Left lung (tissue), 10 donors: ENCODE measurements around the gene VPS13D. TPM values are rescaled to one million over a fixed set of nuclear protein-coding genes. Genes with fewer than 3 reads are reported as not detected.
A peak's percentile ranks its signal among the peaks of the same experiment; 100 is the strongest.

Source experiments
- ATAC-seq: fragments of 200-7000 bp; cut with Tn5 transposase; one replicate; pipeline ENCODE4 v1.9.1; 2020; ENCODE audit warnings: moderate library complexity
- DNase-seq, 4 donors: peaks; one replicate each; pipeline ENCODE4 v3.0.0-alpha.2; 2013 to 2020
- H3K27ac ChIP-seq, 2 donors: fragments of 200-600 bp; sonication (generic) in 1 of 2; one replicate each; pipeline versions ENCODE4 v1.5.0 to v1.8.0; 2020 to 2021
- H3K27me3 ChIP-seq, 2 donors: fragments of 200-600 bp; sonication (generic) in 1 of 2; one replicate each; pipeline versions ENCODE4 v1.5.0 to v1.8.0; 2020 to 2021
- H3K36me3 ChIP-seq, 2 donors: fragments of 200-600 bp; sonication (generic) in 1 of 2; one replicate each; pipeline versions ENCODE4 v1.5.0 to v1.8.0; 2020 to 2021
- H3K4me1 ChIP-seq, 2 donors: fragments of 200-600 bp; one replicate each; pipeline ENCODE4 v1.8.0; 2021
- H3K4me3 ChIP-seq, 2 donors: fragments of 200-600 bp; sonication (generic) in 1 of 2; one replicate each; pipeline versions ENCODE4 v1.5.0 to v1.8.0; 2020 to 2021; ENCODE audit warnings: mild to moderate bottlenecking in 1 of 2
- H3K9me3 ChIP-seq, 2 donors: fragments of 200-600 bp; sonication (generic) in 1 of 2; one replicate each; pipeline versions ENCODE4 v1.5.0 to v1.8.0; 2020 to 2021
- CTCF ChIP-seq, 2 donors: fragments of 200-600 bp; sonication (generic) in 1 of 2; IDR thresholded peaks; one replicate each; pipeline versions ENCODE4 v1.5.0 to v1.8.0; 2021; ENCODE audit warnings: antibody characterized with exemption in 2 of 2
- intact Hi-C, 2 donors: fragments of 100-400 bp; cut with DNase I; formaldehyde crosslinking; loops; one replicate each; pipeline versions ENCODE4 v1.11.2 to v1.14.2; 2022
- polyA plus RNA-seq, 6 donors: library from polyadenylated mRNA; unstranded; fragments of 120-200 nt; gene quantifications; one replicate each; pipeline ENCODE4 v1.2.1, GENCODE V29; 2013; ENCODE audit not compliant: insufficient read length in 6 of 6
- total RNA-seq, 2 donors: library from RNA; stranded (reverse); fragmentation: NEBNext Ultra II Directional; extraction: Animal tissue kit (Norgen Biotek cat#: 25700); gene quantifications; one replicate each; pipeline ENCODE4 v1.2.1, GENCODE V29; 2021
- donor health status: DM: no; HTN: yes; CAD: no.
- donor health status: DM: no; HTN: no; CAD: no.

VPS13D gene
- total and polyA plus RNA-seq, 8 donors: 26.6 to 62.3 (median 30.2) TPM

DNA sequence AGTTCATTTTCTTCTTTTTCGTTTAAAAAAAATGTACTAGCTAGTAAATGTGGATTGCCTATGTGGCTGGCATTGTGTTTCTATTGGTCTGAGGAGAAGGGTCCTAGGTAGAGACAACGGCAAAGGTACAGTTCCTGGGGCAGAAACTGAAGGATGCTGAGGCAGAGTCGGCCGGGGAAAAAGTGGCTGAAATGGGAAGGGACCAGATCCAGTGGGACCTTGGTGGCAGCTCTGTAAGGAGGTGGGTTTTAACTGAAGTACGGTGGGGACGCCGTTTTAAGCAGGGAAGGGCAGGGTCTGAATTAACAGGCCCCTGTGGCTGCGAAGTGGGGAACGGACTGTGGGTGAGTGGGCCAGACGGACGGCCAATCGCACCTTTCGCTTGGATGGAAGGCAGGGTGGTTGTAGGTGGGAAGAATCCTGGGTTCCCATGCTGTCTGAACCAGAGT, 420 bp upstream of the VPS13D start:
- peaks cover 0 to 27% of the 10 kb centered on the region in 2 donors for H3K4me1 ChIP-seq
- H3K9me3 ChIP-seq: no peaks in the 10 kb centered on the region
- no peaks in the 10 kb centered on the region for H3K27me3 ChIP-seq
- peaks cover 0 to 4% of the 10 kb centered on the region in 2 donors for H3K36me3 ChIP-seq
- ATAC-seq: no peak
- DNase-seq: no peak
- intact Hi-C loops: no loop called here
- no peak for TF ChIP-seq CTCF (IDR thresholded peaks at IDR 0.05)
- H3K27ac ChIP-seq: no peak overlapping the region
- H3K4me3 ChIP-seq: peak overlapping the region in 1 of 2 donors; percentile 97

DNA sequence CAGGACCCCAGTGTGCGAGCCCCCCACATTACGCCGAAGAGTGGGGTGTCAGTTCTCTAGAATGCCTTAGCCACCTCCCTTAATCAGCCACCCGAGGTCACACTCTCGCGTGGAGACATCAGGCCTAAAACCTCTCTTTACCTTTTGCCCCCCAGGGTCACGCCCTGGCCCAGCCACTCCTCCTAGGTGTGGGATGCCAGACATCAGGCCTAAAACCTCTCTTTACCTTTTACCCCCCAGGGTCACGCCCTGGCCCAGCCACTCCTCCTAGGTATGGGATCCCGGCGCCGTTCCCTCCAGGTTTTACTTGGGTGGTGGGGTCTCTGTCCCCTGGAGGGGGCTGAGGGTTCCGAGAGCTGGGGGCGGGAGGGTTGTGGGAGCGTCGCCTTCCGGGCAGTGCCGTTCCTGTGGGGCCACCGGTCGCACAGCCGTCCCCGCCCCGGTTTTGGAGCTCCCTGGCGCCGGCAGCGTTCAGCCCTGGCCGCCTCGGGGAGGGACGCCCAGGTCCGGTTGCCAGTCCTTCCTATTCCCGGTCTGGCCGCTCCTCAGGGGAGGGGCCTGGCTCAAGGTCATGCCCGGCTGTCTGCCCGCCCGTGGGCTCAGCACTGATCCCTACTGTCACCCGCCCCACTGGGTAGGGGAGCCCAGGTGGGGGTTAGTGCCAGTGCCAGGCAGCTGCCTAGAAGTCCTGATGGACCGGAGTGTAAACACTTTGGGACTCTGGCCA, 882 bp downstream of the VPS13D start:
- Histone ChIP-seq H3K9me3 (no peaks in the 10 kb centered on the region), H3K36me3 (peaks cover 0 to 17% of the 10 kb centered on the region in 2 donors), H3K27me3 (no peaks in the 10 kb centered on the region), H3K4me3 (peak overlapping the region; percentile 97 to 98), H3K27ac (peak overlapping the region; percentile 84 to 86), H3K4me1 (peaks cover 0 to 27% of the 10 kb centered on the region in 2 donors)
- ATAC-seq: peak; percentile 87
- DNase-seq: peak in 3 of 4 donors; percentile 9 to 90 (median 75)
- TF ChIP-seq CTCF (IDR thresholded peaks at IDR 0.05): no peak
- intact Hi-C loops: no loop called here

- peak overlapping the region; percentile 84 to 86 for H3K27ac ChIP-seq
- H3K4me1 ChIP-seq: peaks cover 0 to 27% of the 10 kb centered on the region in 2 donors
- no peak for TF ChIP-seq CTCF (IDR thresholded peaks at IDR 0.05)
- H3K4me3 ChIP-seq: peak overlapping the region; percentile 97 to 98
- H3K36me3 ChIP-seq: peaks cover 0 to 22% of the 10 kb centered on the region in 2 donors
- intact Hi-C loops: no loop called here
- H3K9me3 ChIP-seq: no peaks in the 10 kb centered on the region
- peak; percentile 68 for ATAC-seq
- no peaks in the 10 kb centered on the region for H3K27me3 ChIP-seq
- no peak for DNase-seq
Observed at GRCh38 chr1:12231276-12231595, 1.4 kb downstream of the VPS13D start.

DNA sequence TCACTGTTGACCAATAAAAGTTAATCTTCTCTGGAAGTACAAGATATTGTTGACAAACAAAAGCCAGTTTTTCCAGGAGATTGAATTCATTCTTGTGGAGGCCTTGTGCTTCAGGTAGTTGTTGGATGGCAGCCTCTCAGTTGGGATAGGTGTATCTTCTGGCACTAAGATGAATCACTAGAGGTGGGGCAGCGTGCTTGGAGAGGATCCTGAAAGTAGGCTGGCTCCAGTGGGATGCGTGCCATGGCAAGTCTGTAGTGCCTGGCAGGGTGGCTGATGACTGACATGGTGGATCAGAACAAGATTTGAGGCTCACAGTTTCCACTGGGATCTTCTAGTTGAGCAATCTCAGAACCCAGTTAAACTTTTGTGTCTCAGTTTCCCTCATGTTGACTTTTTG, 2.4 kb downstream of the VPS13D start:
- H3K27me3 ChIP-seq: no peaks in the 10 kb centered on the region
- DNase-seq: no peak
- H3K4me1 ChIP-seq: peaks cover 0 to 27% of the 10 kb centered on the region in 2 donors
- H3K9me3 ChIP-seq: no peaks in the 10 kb centered on the region
- ATAC-seq: no peak
- H3K36me3 ChIP-seq: peaks cover 0 to 32% of the 10 kb centered on the region in 2 donors
- no peak overlapping the region for H3K27ac ChIP-seq
- H3K4me3 ChIP-seq: no peak overlapping the region
- intact Hi-C loops: no loop called here
- TF ChIP-seq CTCF (IDR thresholded peaks at IDR 0.05): no peak

- Histone ChIP-seq H3K36me3 (peaks cover 0 to 83% of the 10 kb centered on the region in 2 donors), H3K4me3 (no peak overlapping the region), H3K27ac (no peak overlapping the region), H3K9me3 (no peaks in the 10 kb centered on the region), H3K27me3 (no peaks in the 10 kb centered on the region), H3K4me1 (peaks cover 0 to 4% of the 10 kb centered on the region in 2 donors)
- DNase-seq: no peak
- ATAC-seq: no peak
- peak in 1 of 2 donors; percentile 21 for TF ChIP-seq CTCF (IDR thresholded peaks at IDR 0.05)
- intact Hi-C loops: no loop called here
Observed at GRCh38 chr1:12244078-12244477, 14.2 kb downstream of the VPS13D start.
